DMS153 treated with DMSO at 0.1 percent for 48 hours (cell line): ENCODE results near the gene JMJD1C.

Source experiments
- DNase-seq: peaks from one replicate; lab custom pipeline; 2025; ENCODE audit not compliant: unreplicated experiment; lab: John Stamatoyannopoulos, UW

The JMJD1C gene

GRCh38 chr10:63142136-63142535, 323.6 kb downstream of the JMJD1C start:
- DNase-seq, result no peak

- DNase-seq, result no peak
These were observed 325.7 kb downstream of the JMJD1C start for GRCh38 chr10:63140077-63140476.

- no peak for DNase-seq
These were observed 328.5 kb downstream of the JMJD1C start for GRCh38 chr10:63137306-63137705.

- DNase-seq, result no peak
These were observed 331.8 kb downstream of the JMJD1C start for GRCh38 chr10:63133821-63134557.

GRCh38 chr10:63133056-63133820, 332.5 kb downstream of the JMJD1C start, which contains the start of gene NRBF2:
NRBF2 (plus strand) TSS chr10:63133328; CDS start chr10:63133471, 143 bp downstream.
- peak; percentile 98 for DNase-seq

- no peak for DNase-seq
These were observed 333.1 kb downstream of the JMJD1C start for GRCh38 chr10:63132651-63133055.

GRCh38 chr10:63129888-63130287, 335.9 kb downstream of the JMJD1C start:
- no peak for DNase-seq

- no peak for DNase-seq
These were observed 337.3 kb downstream of the JMJD1C start for GRCh38 chr10:63128443-63128842.

GRCh38 chr10:63125459-63125858, 340.3 kb downstream of the JMJD1C start:
- no peak for DNase-seq

- DNase-seq, result no peak
These were observed 341.9 kb downstream of the JMJD1C start for GRCh38 chr10:63123727-63124362.

GRCh38 chr10:63120554-63120953, 345.2 kb downstream of the JMJD1C start:
- no peak for DNase-seq

- DNase-seq, result no peak
These were observed 346.7 kb downstream of the JMJD1C start for GRCh38 chr10:63119041-63119440.
